Measurements from ENCODE around the gene ZNF568.

Gene ZNF568

GRCh38 chr19:36915992-36916830 lies at the start of gene ZNF568, which contains the start of gene ZNF829:
Gene ZNF568, plus strand, starts transcription at chr19:36916332. Its CDS starts 6,439 bp downstream, at chr19:36922771.
Gene ZNF829, minus strand, starts transcription at chr19:36916291. Its CDS starts 1,124 bp downstream, at chr19:36915167.
- DNase-seq (ENCODE audit: low read depth), result peak; percentile 82

- no peak for DNase-seq (ENCODE audit: low read depth)
Observed at GRCh38 chr19:36876993-36877938, 38.9 kb upstream of the ZNF568 start.

- no peak for DNase-seq (ENCODE audit: low read depth)
Observed at GRCh38 chr19:36891768-36892357, 24.3 kb upstream of the ZNF568 start.

DNA sequence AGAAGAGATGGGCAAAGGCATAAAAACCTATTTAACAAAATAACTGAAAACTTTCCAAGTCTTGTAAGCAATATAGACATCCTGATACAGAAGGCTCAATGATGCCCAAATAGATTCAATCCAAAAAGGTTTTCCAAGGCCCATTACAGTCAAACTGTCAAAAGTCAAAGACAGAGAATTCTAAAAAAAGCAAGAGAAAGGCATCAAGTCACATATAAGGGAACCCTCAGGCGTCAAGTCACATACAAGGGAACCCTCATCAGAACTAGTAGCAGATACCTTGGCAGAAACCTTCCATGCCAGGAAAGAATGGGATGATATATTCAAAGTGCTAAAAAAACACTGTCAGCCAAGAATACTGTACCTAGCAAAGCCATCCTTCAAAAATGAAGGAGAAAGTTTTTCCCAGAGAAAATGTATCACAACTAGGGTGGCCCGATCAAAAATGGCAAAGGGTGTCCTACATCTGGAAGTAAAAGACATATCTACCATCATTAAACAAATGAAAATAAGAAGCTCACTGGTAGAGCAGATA lies 21.2 kb upstream of the ZNF568 start:
- DNase-seq (ENCODE audit: low read depth), result no peak

- DNase-seq (ENCODE audit: low read depth), result no peak
Observed at GRCh38 chr19:36898422-36898821, 17.7 kb upstream of the ZNF568 start.

- no peak for DNase-seq (ENCODE audit: low read depth)
Observed at GRCh38 chr19:36916991-36917390, 859 bp downstream of the ZNF568 start.

DNA sequence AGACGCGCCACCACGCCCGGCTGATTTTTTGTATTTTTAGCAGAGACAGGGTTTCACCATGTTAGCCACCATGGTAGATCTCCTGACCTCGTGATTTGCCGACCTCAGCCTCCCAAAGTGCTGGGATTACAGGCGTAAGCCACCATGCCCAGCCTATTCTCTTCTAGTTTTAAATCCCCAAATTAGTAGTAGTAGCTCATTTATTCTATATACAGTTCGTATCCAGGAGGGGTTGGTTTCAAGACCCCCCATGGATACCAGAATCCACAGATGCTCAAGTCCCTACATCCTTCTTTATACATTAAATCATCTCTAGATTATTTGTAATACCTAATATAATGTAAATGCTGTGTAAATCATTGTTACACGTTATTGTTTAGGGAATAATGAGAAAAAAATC lies 2.0 kb downstream of the ZNF568 start:
- no peak for DNase-seq (ENCODE audit: low read depth)

DNA sequence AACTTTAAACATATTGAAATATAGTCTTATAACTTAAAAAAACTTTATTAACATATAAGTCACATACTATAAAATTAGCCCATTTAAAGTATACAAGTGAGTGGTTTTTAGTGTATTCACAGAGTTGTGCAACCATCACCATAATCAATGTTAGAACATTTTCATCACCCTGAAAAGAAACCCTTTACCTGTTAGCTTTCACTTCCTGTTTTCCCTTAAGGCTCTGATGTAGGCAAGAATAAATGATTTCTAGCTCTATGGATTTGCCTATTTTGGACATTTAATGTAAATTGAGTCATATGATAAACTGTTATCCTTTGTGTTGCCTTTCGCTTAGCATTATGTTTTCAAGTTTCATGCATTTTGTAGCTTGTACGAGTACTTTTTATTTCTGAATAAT lies 15.6 kb downstream of the ZNF568 start:
- no peak for DNase-seq (ENCODE audit: low read depth)

GRCh38 chr19:36939153-36939552 lies 23.0 kb downstream of the ZNF568 start:
- no peak for DNase-seq (ENCODE audit: low read depth)

DNA sequence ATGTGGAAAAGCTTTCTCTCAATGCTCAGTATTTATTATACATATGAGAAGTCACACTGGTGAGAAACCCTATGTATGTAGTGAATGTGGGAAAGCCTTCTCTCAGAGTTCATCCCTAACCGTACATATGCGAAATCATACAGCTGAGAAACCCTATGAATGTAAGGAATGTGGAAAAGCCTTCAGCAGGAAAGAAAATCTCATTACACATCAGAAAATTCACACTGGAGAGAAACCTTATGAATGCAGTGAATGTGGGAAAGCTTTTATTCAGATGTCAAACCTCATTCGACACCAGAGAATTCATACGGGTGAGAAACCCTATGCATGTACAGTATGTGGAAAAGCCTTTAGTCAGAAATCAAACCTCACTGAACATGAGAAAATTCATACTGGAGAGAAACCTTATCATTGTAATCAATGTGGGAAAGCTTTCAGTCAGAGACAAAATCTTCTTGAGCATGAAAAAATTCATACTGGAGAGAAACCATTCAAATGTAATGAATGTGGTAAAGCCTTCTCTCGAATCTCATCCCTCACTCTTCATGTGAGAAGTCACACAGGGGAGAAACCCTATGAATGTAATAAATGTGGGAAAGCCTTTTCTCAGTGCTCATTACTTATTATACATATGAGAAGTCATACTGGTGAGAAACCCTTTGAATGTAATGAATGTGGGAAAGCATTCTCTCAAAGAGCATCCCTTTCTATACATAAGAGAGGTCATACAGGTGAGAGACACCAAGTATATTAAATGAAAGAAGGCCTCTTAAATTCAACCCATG lies 34.4 kb downstream of the ZNF568 start:
- no peak for DNase-seq (ENCODE audit: low read depth)

DNA sequence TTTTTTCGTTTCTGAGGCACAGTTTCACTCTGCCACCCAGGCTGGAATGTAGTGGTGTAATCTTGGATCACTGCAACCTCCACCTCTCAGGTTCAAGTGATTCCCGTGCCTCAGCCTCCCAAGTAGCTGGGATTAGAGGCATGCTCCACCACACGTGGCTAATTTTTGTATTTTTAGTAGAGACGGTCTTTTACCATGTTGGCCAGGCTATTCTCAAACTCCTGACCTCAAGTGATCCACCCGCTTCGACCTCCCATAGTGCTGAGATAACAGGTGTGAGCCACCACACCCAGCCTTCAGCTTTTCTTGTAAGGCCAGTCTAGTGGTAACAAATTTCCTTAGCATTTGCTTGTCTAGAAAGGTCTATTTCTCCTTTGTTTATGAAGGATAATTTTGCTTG lies 46.2 kb downstream of the ZNF568 start:
- no peak for DNase-seq (ENCODE audit: low read depth)

- no peak for DNase-seq (ENCODE audit: low read depth)
Observed at GRCh38 chr19:36963280-36963679, 47.1 kb downstream of the ZNF568 start.

- DNase-seq (ENCODE audit: low read depth), result no peak
Observed at GRCh38 chr19:36972571-36972970, 56.4 kb downstream of the ZNF568 start.

GRCh38 chr19:36973021-36973843 lies 57.1 kb downstream of the ZNF568 start:
- peak; percentile 55 for DNase-seq (ENCODE audit: low read depth)

DNA sequence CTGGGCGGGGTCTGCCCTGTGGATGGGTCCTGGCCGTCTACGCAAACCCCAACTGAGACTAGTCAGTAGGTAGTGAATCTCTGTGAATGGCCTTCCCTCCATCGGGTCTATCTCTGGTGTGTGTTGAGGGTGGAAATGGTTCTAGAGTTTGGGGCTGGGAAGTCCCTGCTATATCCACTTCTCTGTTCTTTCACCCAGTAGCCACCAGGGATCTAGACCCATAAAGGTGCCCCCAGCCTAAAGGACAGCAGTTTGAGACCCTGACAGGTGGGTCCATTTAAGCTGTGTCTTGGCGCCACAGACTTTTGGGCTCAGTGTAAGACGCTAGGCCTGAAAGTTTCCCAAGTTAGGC lies 57.7 kb downstream of the ZNF568 start:
- no peak for DNase-seq (ENCODE audit: low read depth)

DNA sequence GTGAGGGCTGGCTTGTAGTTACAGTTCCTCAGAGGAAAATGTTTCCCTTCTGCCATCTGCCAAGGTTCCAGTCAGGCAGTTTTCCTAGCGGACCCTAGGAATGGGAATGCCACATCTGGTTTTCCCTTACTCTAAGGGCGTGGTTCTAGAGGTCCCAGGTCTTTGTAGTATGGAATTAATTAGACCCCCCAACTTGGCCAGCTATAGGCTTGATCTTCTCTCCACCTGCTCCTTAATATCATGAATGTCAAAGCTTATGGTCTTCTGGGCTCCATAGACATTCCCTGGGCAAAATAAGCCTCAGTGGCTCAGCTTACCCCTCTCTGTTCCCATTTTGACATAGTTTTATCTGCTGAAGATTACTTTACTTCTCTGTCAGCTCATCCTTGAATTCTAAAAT lies 70.0 kb downstream of the ZNF568 start:
- DNase-seq (ENCODE audit: low read depth), result no peak

GRCh38 chr19:36986601-36987000 lies 70.5 kb downstream of the ZNF568 start:
- DNase-seq (ENCODE audit: low read depth), result no peak

- DNase-seq (ENCODE audit: low read depth), result no peak
Observed at GRCh38 chr19:36987091-36987490, 71.0 kb downstream of the ZNF568 start.

- DNase-seq (ENCODE audit: low read depth), result no peak
Observed at GRCh38 chr19:36997152-36997842, 81.2 kb downstream of the ZNF568 start.

GRCh38 chr19:36997843-36998235 lies 81.7 kb downstream of the ZNF568 start:
- no peak for DNase-seq (ENCODE audit: low read depth)

All from activated T-helper 1 cell treated with Interleukin-2 at 50 U/mL for 16 hours (primary cell).